Activated naive CD4-positive, alpha-beta T cell treated with anti-CD3 and anti-CD28 coated beads, Interleukin-2, amount 50 U/mL, for 72 hours (primary cell): ENCODE results near the gene IL10RB. TPM values are rescaled to one million over a fixed set of nuclear protein-coding genes. Genes with fewer than 3 reads are reported as not detected.

Experiments
- ATAC-seq, 2 donors: fragments of 150-1000 bp; cut with Tn5 transposase; 2 replicates each; pipeline ENCODE4 v1.10.0; 2021; ENCODE audit warnings: mild to moderate bottlenecking in 2 of 2, moderate library complexity in 2 of 2
- DNase-seq, 2 donors: peaks; one replicate each; pipeline ENCODE4 v3.0.0; 2021 to 2022; ENCODE audit warnings: low spot score in 2 of 2
- H3K27ac Mint-ChIP-seq, 2 donors: one replicate each; pipeline ENCODE4 v1.8.0; 2022; ENCODE audit warnings: mild to moderate bottlenecking in 2 of 2, mixed read lengths in 2 of 2
- H3K36me3 Mint-ChIP-seq, 2 donors: one replicate each; pipeline ENCODE4 v1.8.0; 2022; ENCODE audit warnings: mixed read lengths in 2 of 2
- H3K9me3 Mint-ChIP-seq, 2 donors: one replicate each; pipeline ENCODE4 v1.8.0; 2022; ENCODE audit warnings: mixed read lengths in 2 of 2
- total RNA-seq, 2 donors: library from RNA; stranded (reverse); gene quantifications; one replicate each; pipeline ENCODE4 v1.2.3, GENCODE V29; 2022

IL10RB gene
- total RNA-seq, 2 donors from 2014 or later, result 21.4 to 33.5 TPM

- Mint-ChIP-seq H3K9me3 (peaks cover 0 to 6% of the 10 kb centered on the region in 2 donors), H3K27ac (no peak overlapping the region), H3K36me3 (peaks cover 20 to 51% of the 10 kb centered on the region in 2 donors)
- DNase-seq (no peak), ATAC-seq (no peak)
Observed at GRCh38 chr21:33278721-33279120, 12.6 kb downstream of the IL10RB start.

GRCh38 chr21:33279330-33279820, 13.2 kb downstream of the IL10RB start:
- Mint-ChIP-seq H3K9me3 (peaks cover 0 to 6% of the 10 kb centered on the region in 2 donors), H3K27ac (no peak overlapping the region), H3K36me3 (peaks cover 21 to 52% of the 10 kb centered on the region in 2 donors)
- no peak for ATAC-seq
- DNase-seq, result no peak

GRCh38 chr21:33281096-33281652, 15.0 kb downstream of the IL10RB start:
- Mint-ChIP-seq H3K9me3 (peaks cover 0 to 6% of the 10 kb centered on the region in 2 donors), H3K36me3 (peaks cover 21 to 50% of the 10 kb centered on the region in 2 donors), H3K27ac (peak overlapping the region in 1 of 2 donors; percentile 23)
- no peak for ATAC-seq
- no peak for DNase-seq

- ATAC-seq, result no peak
Observed at GRCh38 chr21:33283203-33283602, 17.0 kb downstream of the IL10RB start.

GRCh38 chr21:33286076-33286475, 19.9 kb downstream of the IL10RB start:
- Mint-ChIP-seq H3K9me3 (no peaks in the 10 kb centered on the region), H3K36me3 (peaks cover 9 to 17% of the 10 kb centered on the region in 2 donors), H3K27ac (peak overlapping the region in 1 of 2 donors; percentile 91)
- DNase-seq (no peak), ATAC-seq (no peak)

More at GRCh38 chr21:33283203-33283602, 17.0 kb downstream of the IL10RB start:
- Mint-ChIP-seq H3K36me3 (peaks cover 14 to 38% of the 10 kb centered on the region in 2 donors), H3K9me3 (peaks cover 0 to 6% of the 10 kb centered on the region in 2 donors), H3K27ac (peak overlapping the region in 1 of 2 donors; percentile 17)
- DNase-seq, result no peak

- H3K36me3 Mint-ChIP-seq, result peaks cover 9 to 18% of the 10 kb centered on the region in 2 donors
- H3K27ac Mint-ChIP-seq, result peak overlapping the region in 1 of 2 donors; percentile 91
- no peak for DNase-seq
- no peak for ATAC-seq
- H3K9me3 Mint-ChIP-seq, result no peaks in the 10 kb centered on the region
Observed at GRCh38 chr21:33286600-33287456, 20.7 kb downstream of the IL10RB start.

GRCh38 chr21:33289199-33289819, 23.1 kb downstream of the IL10RB start:
- H3K9me3 Mint-ChIP-seq, result no peaks in the 10 kb centered on the region
- no peak for DNase-seq
- ATAC-seq, result no peak
- peaks cover 0 to 19% of the 10 kb centered on the region in 2 donors for H3K36me3 Mint-ChIP-seq
- no peak overlapping the region for H3K27ac Mint-ChIP-seq

- DNase-seq (no peak), ATAC-seq (no peak)
- Mint-ChIP-seq H3K36me3 (peaks cover 0 to 15% of the 10 kb centered on the region in 2 donors), H3K27ac (no peak overlapping the region), H3K9me3 (no peaks in the 10 kb centered on the region)
Observed at GRCh38 chr21:33290441-33290840, 24.3 kb downstream of the IL10RB start.

GRCh38 chr21:33291686-33292085, 25.5 kb downstream of the IL10RB start:
- no peaks in the 10 kb centered on the region for H3K9me3 Mint-ChIP-seq
- no peak for ATAC-seq
- peaks cover 0 to 15% of the 10 kb centered on the region in 2 donors for H3K36me3 Mint-ChIP-seq
- H3K27ac Mint-ChIP-seq, result peak overlapping the region in 1 of 2 donors; percentile 76
- no peak for DNase-seq

GRCh38 chr21:33292724-33293123, 26.6 kb downstream of the IL10RB start:
- DNase-seq (no peak), ATAC-seq (no peak)
- Mint-ChIP-seq H3K36me3 (peaks cover 0 to 24% of the 10 kb centered on the region in 2 donors), H3K9me3 (no peaks in the 10 kb centered on the region), H3K27ac (no peak overlapping the region)

- DNase-seq, result no peak
- Mint-ChIP-seq H3K27ac (peak overlapping the region; percentile 33 to 90), H3K9me3 (no peaks in the 10 kb centered on the region), H3K36me3 (peaks cover 0 to 28% of the 10 kb centered on the region in 2 donors)
- no peak for ATAC-seq
Observed at GRCh38 chr21:33293136-33293535, 27.0 kb downstream of the IL10RB start.

- no peaks in the 10 kb centered on the region for H3K9me3 Mint-ChIP-seq
- ATAC-seq (peak in 1 of 2 donors; percentile 31), DNase-seq (no peak)
- peaks cover 0 to 29% of the 10 kb centered on the region in 2 donors for H3K36me3 Mint-ChIP-seq
- peak overlapping the region; percentile 33 to 90 for H3K27ac Mint-ChIP-seq
Observed at GRCh38 chr21:33293811-33294216, 27.6 kb downstream of the IL10RB start.

- Mint-ChIP-seq H3K27ac (no peak overlapping the region), H3K9me3 (no peaks in the 10 kb centered on the region), H3K36me3 (peaks cover 0 to 29% of the 10 kb centered on the region in 2 donors)
- ATAC-seq (no peak), DNase-seq (no peak)
Observed at GRCh38 chr21:33296156-33296555, 30.0 kb downstream of the IL10RB start.

GRCh38 chr21:33299181-33299752, 33.1 kb downstream of the IL10RB start:
- H3K9me3 Mint-ChIP-seq, result no peaks in the 10 kb centered on the region
- H3K27ac Mint-ChIP-seq, result peak overlapping the region; percentile 49 to 66
- peak; percentile 85 to 93 for ATAC-seq
- peaks cover 0 to 14% of the 10 kb centered on the region in 2 donors for H3K36me3 Mint-ChIP-seq
- peak in 1 of 2 donors; percentile 42 for DNase-seq

- DNase-seq, result no peak
- H3K9me3 Mint-ChIP-seq, result no peaks in the 10 kb centered on the region
- H3K27ac Mint-ChIP-seq, result peak overlapping the region in 1 of 2 donors; percentile 75
- peaks cover 0 to 14% of the 10 kb centered on the region in 2 donors for H3K36me3 Mint-ChIP-seq
- no peak for ATAC-seq
Observed at GRCh38 chr21:33300701-33301631, 34.8 kb downstream of the IL10RB start.

GRCh38 chr21:33301632-33302002, 35.5 kb downstream of the IL10RB start:
- H3K27ac Mint-ChIP-seq, result no peak overlapping the region
- ATAC-seq (no peak), DNase-seq (no peak)
- no peaks in the 10 kb centered on the region for H3K9me3 Mint-ChIP-seq
- peaks cover 0 to 14% of the 10 kb centered on the region in 2 donors for H3K36me3 Mint-ChIP-seq
